Measurements from ENCODE around the gene CCDC80. TPM values are rescaled to one million over a fixed set of nuclear protein-coding genes. Genes with fewer than 3 reads are reported as not detected.

CCDC80 gene
- total RNA-seq, 4 donors from 2014 or later, result 19.4 to 129 (median 31.1) TPM

GRCh38 chr3:112638327-112639020 is 2.5 kb downstream of the CCDC80 start:
- no peak for DNase-seq (ENCODE audit: low spot score in 2 of 2)
- no peak for TF ChIP-seq EP300 (IDR thresholded peaks at IDR 0.05)
- TF ChIP-seq, protein P1, sequence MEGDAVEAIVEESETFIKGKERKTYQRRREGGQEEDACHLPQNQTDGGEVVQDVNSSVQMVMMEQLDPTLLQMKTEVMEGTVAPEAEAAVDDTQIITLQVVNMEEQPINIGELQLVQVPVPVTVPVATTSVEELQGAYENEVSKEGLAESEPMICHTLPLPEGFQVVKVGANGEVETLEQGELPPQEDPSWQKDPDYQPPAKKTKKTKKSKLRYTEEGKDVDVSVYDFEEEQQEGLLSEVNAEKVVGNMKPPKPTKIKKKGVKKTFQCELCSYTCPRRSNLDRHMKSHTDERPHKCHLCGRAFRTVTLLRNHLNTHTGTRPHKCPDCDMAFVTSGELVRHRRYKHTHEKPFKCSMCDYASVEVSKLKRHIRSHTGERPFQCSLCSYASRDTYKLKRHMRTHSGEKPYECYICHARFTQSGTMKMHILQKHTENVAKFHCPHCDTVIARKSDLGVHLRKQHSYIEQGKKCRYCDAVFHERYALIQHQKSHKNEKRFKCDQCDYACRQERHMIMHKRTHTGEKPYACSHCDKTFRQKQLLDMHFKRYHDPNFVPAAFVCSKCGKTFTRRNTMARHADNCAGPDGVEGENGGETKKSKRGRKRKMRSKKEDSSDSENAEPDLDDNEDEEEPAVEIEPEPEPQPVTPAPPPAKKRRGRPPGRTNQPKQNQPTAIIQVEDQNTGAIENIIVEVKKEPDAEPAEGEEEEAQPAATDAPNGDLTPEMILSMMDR (IDR thresholded peaks at IDR 0.05), result no peak
- no peak for TF ChIP-seq POLR2A (IDR thresholded peaks at IDR 0.05)
- Histone ChIP-seq H3K27me3 (no peaks in the 10 kb centered on the region), H3K4me3 (peak overlapping the region in 1 of 4 donors; percentile 53), H3K27ac (peak overlapping the region in 3 of 4 donors; percentile 44 to 89 (median 88)), H3K36me3 (no peaks in the 10 kb centered on the region), H3K4me1 (peaks cover 0 to 68% (median 10%) of the 10 kb centered on the region in 4 donors), H3K9me3 (no peaks in the 10 kb centered on the region)
- WGBS, 2 donors, result 88 to 91% methylated on average over 14 to 17 of the region's 17 CpGs

DNA sequence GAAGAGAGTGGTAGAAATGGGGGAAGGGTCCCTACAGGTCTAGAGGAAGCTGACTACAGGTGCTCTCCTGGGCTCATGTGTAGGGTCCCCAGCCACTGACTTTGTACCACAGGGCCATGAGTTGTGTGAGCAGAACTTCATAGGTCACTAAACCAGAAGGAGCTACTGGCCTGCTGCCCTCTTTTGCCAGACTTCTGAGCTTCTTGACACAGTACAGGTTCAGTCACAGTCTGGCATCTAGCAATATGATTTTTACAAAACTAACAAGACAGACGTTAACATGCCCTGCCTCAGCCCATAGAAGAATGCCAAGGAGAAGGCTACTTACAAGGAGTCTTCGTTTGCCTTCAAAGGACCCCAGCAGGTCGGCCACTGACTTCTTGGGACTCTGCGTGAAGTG is 3.2 kb downstream of the CCDC80 start:
- no peak for DNase-seq (ENCODE audit: low spot score in 2 of 2)
- Histone ChIP-seq H3K4me1 (peaks cover 0 to 68% (median 13%) of the 10 kb centered on the region in 4 donors), H3K9me3 (no peaks in the 10 kb centered on the region), H3K27me3 (no peaks in the 10 kb centered on the region), H3K4me3 (peak overlapping the region in 1 of 4 donors; percentile 53), H3K36me3 (no peaks in the 10 kb centered on the region), H3K27ac (peak overlapping the region in 3 of 4 donors; percentile 44 to 89 (median 88))
- no peak for TF ChIP-seq EP300 (IDR thresholded peaks at IDR 0.05)
- TF ChIP-seq, protein P1 (IDR thresholded peaks at IDR 0.05), result no peak
- 73 to 78% methylated on average over 4 of the region's 4 CpGs for WGBS, 2 donors

DNA sequence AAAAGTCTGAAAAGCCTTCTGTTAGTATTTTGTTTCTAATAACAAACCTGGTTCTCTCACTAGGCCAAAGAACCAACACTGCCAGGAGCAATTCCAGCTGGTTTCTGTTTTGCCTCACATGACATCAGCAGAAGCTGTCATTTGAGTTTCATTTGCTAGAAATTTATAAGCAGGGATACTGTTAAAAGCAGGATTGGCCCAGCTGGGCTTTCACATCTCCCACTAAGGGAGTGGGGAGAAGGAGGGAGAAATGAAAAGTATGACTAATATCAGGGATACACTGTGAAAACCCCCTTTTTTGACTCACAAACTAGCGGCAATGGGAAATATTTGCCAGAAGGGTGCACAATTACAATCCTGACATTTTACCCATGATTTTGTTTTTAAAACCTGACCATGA is 5.3 kb downstream of the CCDC80 start:
- 42 to 53% methylated on average over 1 of the region's 1 CpG for WGBS, 2 donors

DNA sequence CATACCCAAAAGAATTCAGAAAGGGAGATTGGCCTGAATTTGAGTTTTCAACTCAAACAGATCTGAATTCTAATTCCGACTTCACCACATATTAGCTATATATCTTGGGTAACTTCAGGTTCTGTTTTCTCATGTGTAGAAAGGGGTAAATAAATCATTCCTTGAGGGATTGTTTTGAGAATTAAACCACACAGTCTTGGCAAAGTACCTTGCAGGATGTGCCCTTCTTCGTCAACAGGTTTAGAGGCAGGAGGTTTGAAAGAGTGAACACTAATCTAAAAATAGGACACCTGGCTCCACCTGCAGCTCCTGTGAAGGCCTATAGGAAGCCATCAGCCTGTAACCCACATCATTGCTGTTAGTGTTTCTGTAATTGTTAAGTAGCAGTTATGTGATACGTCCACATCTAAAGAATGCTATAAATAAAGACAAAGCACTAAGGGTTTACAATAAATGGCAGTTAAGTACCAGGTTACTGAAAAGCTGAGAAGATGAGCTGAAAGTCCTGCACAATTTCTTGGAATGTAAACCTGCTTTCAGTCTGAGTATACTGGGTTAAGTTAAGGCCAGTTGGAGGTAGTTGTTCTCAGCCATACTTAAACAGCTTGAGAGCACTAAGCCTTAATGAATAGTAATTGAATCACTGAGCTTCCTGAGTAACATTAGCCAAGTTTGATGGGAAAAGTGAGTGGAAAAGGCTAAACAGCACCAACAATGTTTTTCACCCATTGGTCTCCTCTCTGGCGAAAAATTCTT is 6.0 kb downstream of the CCDC80 start:
- no peak for DNase-seq (ENCODE audit: low spot score in 2 of 2)
- Histone ChIP-seq H3K4me1 (peaks cover 0 to 54% (median 8%) of the 10 kb centered on the region in 4 donors), H3K27ac (peak overlapping the region; percentile 13 to 89 (median 63)), H3K27me3 (no peaks in the 10 kb centered on the region), H3K9me3 (no peaks in the 10 kb centered on the region), H3K4me3 (no peak overlapping the region), H3K36me3 (no peaks in the 10 kb centered on the region)
- no peak for TF ChIP-seq POLR2A (IDR thresholded peaks at IDR 0.05)
- no peak for TF ChIP-seq EP300 (IDR thresholded peaks at IDR 0.05)
- TF ChIP-seq, protein P1 (IDR thresholded peaks at IDR 0.05), result no peak
- WGBS, 2 donors, result 81 to 84% methylated on average over 4 of the region's 4 CpGs

More for the DNA sequence above, 5.3 kb downstream of the CCDC80 start:
- peaks cover 0 to 51% (median 9%) of the 10 kb centered on the region in 4 donors for H3K4me1 ChIP-seq
- TF ChIP-seq, protein P1 (IDR thresholded peaks at IDR 0.05), result no peak
- TF ChIP-seq EP300 (IDR thresholded peaks at IDR 0.05), result peak in 1 of 2 donors; percentile 22
- peak overlapping the region in 2 of 4 donors; percentile 1 to 10 for H3K4me3 ChIP-seq
- DNase-seq (ENCODE audit: low spot score in 2 of 2), result peak in 1 of 2 donors; percentile 48
- H3K36me3 ChIP-seq, result no peaks in the 10 kb centered on the region
- peak overlapping the region in 3 of 4 donors; percentile 38 to 89 (median 88) for H3K27ac ChIP-seq
- H3K9me3 ChIP-seq, result no peaks in the 10 kb centered on the region
- no peaks in the 10 kb centered on the region for H3K27me3 ChIP-seq

DNA sequence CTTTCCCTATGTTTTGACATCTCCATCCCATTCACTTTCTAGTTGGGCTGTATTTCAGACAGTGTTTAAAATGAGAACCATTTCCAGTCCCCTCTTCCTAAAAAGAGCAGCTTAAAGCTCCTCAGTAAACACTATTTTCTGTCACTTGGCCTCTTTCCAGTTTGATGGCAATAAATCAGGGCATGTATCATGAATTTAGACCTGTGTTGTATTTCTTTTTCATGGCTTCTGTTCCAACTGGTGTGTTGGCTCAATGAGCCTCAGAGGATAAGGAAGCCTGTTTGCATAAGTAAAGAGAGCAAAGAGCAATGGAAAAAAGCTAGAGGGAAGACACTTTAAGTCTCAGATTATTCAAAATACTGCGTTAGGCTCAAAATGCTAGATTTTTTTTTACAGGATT is 7.2 kb downstream of the CCDC80 start:
- WGBS, 2 donors, result 32 to 58% methylated on average over 1 of the region's 1 CpG
- no peak overlapping the region for H3K4me3 ChIP-seq
- no peaks in the 10 kb centered on the region for H3K27me3 ChIP-seq
- peaks cover 0 to 47% (median 7%) of the 10 kb centered on the region in 4 donors for H3K4me1 ChIP-seq
- peak overlapping the region in 2 of 4 donors; percentile 43 to 44 for H3K27ac ChIP-seq
- no peak for TF ChIP-seq EP300 (IDR thresholded peaks at IDR 0.05)
- TF ChIP-seq, protein P1 (IDR thresholded peaks at IDR 0.05), result no peak
- no peak for TF ChIP-seq POLR2A (IDR thresholded peaks at IDR 0.05)
- DNase-seq (ENCODE audit: low spot score in 2 of 2), result no peak
- H3K36me3 ChIP-seq, result no peaks in the 10 kb centered on the region
- H3K9me3 ChIP-seq, result no peaks in the 10 kb centered on the region
